T-helper 17 cell (primary cell): ENCODE data around the gene CROCC. TPM values are rescaled to one million over a fixed set of nuclear protein-coding genes. Genes with fewer than 3 reads are reported as not detected.

Source experiments
- ATAC-seq: fragments of 150-1000 bp; cut with Tn5 transposase; 2 replicates; pipeline ENCODE4 v1.10.0; 2021; ENCODE audit warnings: mild to moderate bottlenecking, moderate library complexity
- DNase-seq, 3 donors: peaks; one replicate each; pipeline versions ENCODE4 v3.0.0 to v3.0.0-alpha.2; 2020 to 2021
- H3K9me3 ChIP-seq: one replicate; pipeline ENCODE4 v1.7.0; 2013; ENCODE audit warnings: low read length, mild to moderate bottlenecking; ENCODE audit not compliant: control insufficient read depth, poor library complexity, severe bottlenecking
- H3K27ac Mint-ChIP-seq: one replicate; pipeline ENCODE4 v1.8.0; 2022; ENCODE audit warnings: mild to moderate bottlenecking, moderate library complexity, mixed read lengths
- H3K27me3 Mint-ChIP-seq: one replicate; pipeline ENCODE4 v1.8.0; 2022; ENCODE audit warnings: mixed read lengths
- H3K36me3 Mint-ChIP-seq: one replicate; pipeline ENCODE4 v1.8.0; 2022; ENCODE audit warnings: low read depth, mixed read lengths
- H3K4me1 Mint-ChIP-seq: one replicate; pipeline ENCODE4 v1.8.0; 2022; ENCODE audit warnings: mild to moderate bottlenecking, mixed read lengths
- H3K4me3 Mint-ChIP-seq: one replicate; pipeline ENCODE4 v1.8.0; 2022; ENCODE audit warnings: mild to moderate bottlenecking, moderate library complexity, mixed read lengths
- total RNA-seq, 4 donors: library from RNA in 2 of 4; stranded (reverse) in 2 of 4; gene quantifications; one replicate each; pipeline ENCODE4 v1.2.3 and lab custom pipeline; 2022 to 2026

The CROCC gene
- total RNA-seq, 2 donors from 2014 or later, result 52.4 to 55.9 TPM

- H3K4me1 Mint-ChIP-seq, result peaks cover 4% of the 10 kb centered on the region
- ATAC-seq, result no peak
- no peak for DNase-seq
Observed at GRCh38 chr1:17005365-17005740, 83.6 kb downstream of the CROCC start.

GRCh38 chr1:17007121-17007520 lies 85.4 kb downstream of the CROCC start:
- H3K4me3 Mint-ChIP-seq, result no peak overlapping the region

More at GRCh38 chr1:17005365-17005740, 83.6 kb downstream of the CROCC start:
- Mint-ChIP-seq H3K4me3 (no peak overlapping the region), H3K27ac (no peak overlapping the region), H3K27me3 (no peaks in the 10 kb centered on the region), H3K36me3 (peaks cover 6% of the 10 kb centered on the region)
- no peaks in the 10 kb centered on the region for H3K9me3 ChIP-seq

GRCh38 chr1:17008208-17008855 lies 86.6 kb downstream of the CROCC start:
- H3K27me3 Mint-ChIP-seq, result no peaks in the 10 kb centered on the region
- ATAC-seq (no peak), DNase-seq (no peak)
- H3K4me3 Mint-ChIP-seq, result no peak overlapping the region
- H3K36me3 Mint-ChIP-seq, result peaks cover 6% of the 10 kb centered on the region
- H3K4me1 Mint-ChIP-seq, result peaks cover 14% of the 10 kb centered on the region
- H3K9me3 ChIP-seq, result no peaks in the 10 kb centered on the region
- peak overlapping the region; percentile 53 for H3K27ac Mint-ChIP-seq

More at GRCh38 chr1:17007121-17007520, 85.4 kb downstream of the CROCC start:
- H3K9me3 ChIP-seq, result no peaks in the 10 kb centered on the region
- Mint-ChIP-seq H3K27ac (no peak overlapping the region), H3K36me3 (peaks cover 6% of the 10 kb centered on the region), H3K4me1 (peaks cover 12% of the 10 kb centered on the region), H3K27me3 (no peaks in the 10 kb centered on the region)
- ATAC-seq (no peak), DNase-seq (no peak)

GRCh38 chr1:17009706-17010105 lies 88.0 kb downstream of the CROCC start:
- H3K9me3 ChIP-seq, result no peaks in the 10 kb centered on the region
- H3K4me3 Mint-ChIP-seq, result no peak overlapping the region
- ATAC-seq, result no peak
- no peak for DNase-seq
- peak overlapping the region; percentile 37 for H3K27ac Mint-ChIP-seq
- no peaks in the 10 kb centered on the region for H3K36me3 Mint-ChIP-seq
- H3K4me1 Mint-ChIP-seq, result peaks cover 14% of the 10 kb centered on the region
- no peaks in the 10 kb centered on the region for H3K27me3 Mint-ChIP-seq

- H3K4me3 Mint-ChIP-seq, result peak overlapping the region; percentile 86
- peak overlapping the region; percentile 37 for H3K27ac Mint-ChIP-seq
- H3K9me3 ChIP-seq, result no peaks in the 10 kb centered on the region
- peaks cover 14% of the 10 kb centered on the region for H3K4me1 Mint-ChIP-seq
- no peaks in the 10 kb centered on the region for H3K27me3 Mint-ChIP-seq
- DNase-seq, result no peak
- no peaks in the 10 kb centered on the region for H3K36me3 Mint-ChIP-seq
- no peak for ATAC-seq
Observed at GRCh38 chr1:17011092-17011438, 89.3 kb downstream of the CROCC start.

- Mint-ChIP-seq H3K27me3 (no peaks in the 10 kb centered on the region), H3K36me3 (no peaks in the 10 kb centered on the region), H3K4me1 (peaks cover 14% of the 10 kb centered on the region), H3K27ac (peak within 1 kb of the TSS; percentile 37), H3K4me3 (peak within 1 kb of the TSS; percentile 86)
- DNase-seq, result peak; percentile 80 to 85 (median 81)
- ATAC-seq, result peak; percentile 99
- H3K9me3 ChIP-seq, result no peaks in the 10 kb centered on the region
Observed at GRCh38 chr1:17011439-17012307, 89.9 kb downstream of the CROCC start, which contains the start of gene ATP13A2. ATP13A2 (minus strand) TSS chr1:17011928; CDS start chr1:17011738, 190 bp downstream.

- Mint-ChIP-seq H3K27me3 (no peaks in the 10 kb centered on the region), H3K4me1 (peaks cover 14% of the 10 kb centered on the region), H3K4me3 (no peak overlapping the region), H3K27ac (no peak overlapping the region), H3K36me3 (no peaks in the 10 kb centered on the region)
- DNase-seq (no peak), ATAC-seq (no peak)
- H3K9me3 ChIP-seq, result no peaks in the 10 kb centered on the region
Observed at GRCh38 chr1:17012775-17013490, 91.2 kb downstream of the CROCC start.

- no peak overlapping the region for H3K4me3 Mint-ChIP-seq
- H3K27me3 Mint-ChIP-seq, result no peaks in the 10 kb centered on the region
- DNase-seq (no peak), ATAC-seq (no peak)
- H3K9me3 ChIP-seq, result no peaks in the 10 kb centered on the region
- H3K36me3 Mint-ChIP-seq, result no peaks in the 10 kb centered on the region
- peaks cover 14% of the 10 kb centered on the region for H3K4me1 Mint-ChIP-seq
- peak overlapping the region; percentile 45 for H3K27ac Mint-ChIP-seq
Observed at GRCh38 chr1:17013491-17014320, 92.0 kb downstream of the CROCC start.

GRCh38 chr1:17014671-17015567 lies 93.2 kb downstream of the CROCC start:
- Mint-ChIP-seq H3K4me3 (no peak overlapping the region), H3K27me3 (no peaks in the 10 kb centered on the region), H3K27ac (peak overlapping the region; percentile 45), H3K36me3 (no peaks in the 10 kb centered on the region), H3K4me1 (peaks cover 17% of the 10 kb centered on the region)
- H3K9me3 ChIP-seq, result no peaks in the 10 kb centered on the region
- no peak for ATAC-seq
- DNase-seq, result no peak

- Mint-ChIP-seq H3K4me1 (peaks cover 8% of the 10 kb centered on the region), H3K36me3 (no peaks in the 10 kb centered on the region), H3K4me3 (no peak overlapping the region), H3K27me3 (no peaks in the 10 kb centered on the region), H3K27ac (no peak overlapping the region)
- no peaks in the 10 kb centered on the region for H3K9me3 ChIP-seq
- ATAC-seq (no peak), DNase-seq (no peak)
Observed at GRCh38 chr1:17016317-17016661, 94.6 kb downstream of the CROCC start.

GRCh38 chr1:17017435-17017834 lies 95.7 kb downstream of the CROCC start:
- H3K27me3 Mint-ChIP-seq, result no peaks in the 10 kb centered on the region
- no peaks in the 10 kb centered on the region for H3K36me3 Mint-ChIP-seq
- peaks cover 2% of the 10 kb centered on the region for H3K4me1 Mint-ChIP-seq
- no peak overlapping the region for H3K27ac Mint-ChIP-seq
- no peak for ATAC-seq
- no peaks in the 10 kb centered on the region for H3K9me3 ChIP-seq
- no peak for DNase-seq
- H3K4me3 Mint-ChIP-seq, result no peak overlapping the region

GRCh38 chr1:17018849-17019248 lies 97.1 kb downstream of the CROCC start:
- DNase-seq (no peak), ATAC-seq (no peak)
- H3K36me3 Mint-ChIP-seq, result no peaks in the 10 kb centered on the region
- H3K27ac Mint-ChIP-seq, result no peak overlapping the region
- peaks cover 2% of the 10 kb centered on the region for H3K4me1 Mint-ChIP-seq
- no peaks in the 10 kb centered on the region for H3K27me3 Mint-ChIP-seq
- H3K9me3 ChIP-seq, result no peaks in the 10 kb centered on the region
- H3K4me3 Mint-ChIP-seq, result no peak overlapping the region
